CD14-positive monocyte (primary cell): Measurements from ENCODE around the gene ZGLP1. TPM values are rescaled to one million over a fixed set of nuclear protein-coding genes. Genes with fewer than 3 reads are reported as not detected.

Source experiments
- DNase-seq, 3 donors: peaks; one replicate each; pipeline ENCODE4 v3.0.0-alpha.2; 2011 to 2022
- H2AFZ ChIP-seq: 2 replicates; pipeline ENCODE4 v1.6.0; 2012; ENCODE audit warnings: mild to moderate bottlenecking, low read depth, low read length, inconsistent platforms; ENCODE audit not compliant: insufficient read depth, poor library complexity, severe bottlenecking
- H3K27ac ChIP-seq, 2 donors: 1 replicate in 1 of 2; 2 replicates in 1 of 2; pipeline ENCODE4 v1.5.1; 2012 to 2013; ENCODE audit warnings: low read length in 2 of 2, control low read depth in 1 of 2, inconsistent platforms in 1 of 2, low read depth in 1 of 2, mild to moderate bottlenecking in 1 of 2
- H3K27me3 ChIP-seq, 2 donors: one replicate each; pipeline versions ENCODE4 v1.6.0 to v1.6.1; 2011 to 2013; ENCODE audit warnings: low read length in 2 of 2; ENCODE audit not compliant: control insufficient read depth in 2 of 2, insufficient read depth in 2 of 2
- H3K36me3 ChIP-seq, 2 donors: replicated peaks in 1 of 2; 1 replicate in 1 of 2; 2 replicates in 1 of 2; pipeline versions ENCODE4 v1.5.1 to v1.6.1; 2012 to 2013; ENCODE audit warnings: low read length in 2 of 2, control low read depth in 1 of 2, inconsistent platforms in 1 of 2, mild to moderate bottlenecking in 1 of 2; ENCODE audit not compliant: insufficient read depth in 2 of 2, control insufficient read depth in 1 of 2
- H3K4me1 ChIP-seq, 2 donors: 1 replicate in 1 of 2; 2 replicates in 1 of 2; pipeline versions ENCODE4 v1.5.1 to v1.6.1; 2012 to 2013; ENCODE audit warnings: low read length in 2 of 2, control low read depth in 1 of 2, inconsistent platforms in 1 of 2, mild to moderate bottlenecking in 1 of 2, moderate library complexity in 1 of 2; ENCODE audit not compliant: insufficient read depth in 2 of 2, control insufficient read depth in 1 of 2
- H3K4me2 ChIP-seq: replicated peaks from 2 replicates; pipeline ENCODE3; 2012; ENCODE audit warnings: low read length, moderate library complexity, mild to moderate bottlenecking; ENCODE audit not compliant: poor library complexity, severe bottlenecking; ENCODE audit errors: extremely low read depth
- H3K4me3 ChIP-seq, 3 experiments: fragments of 200-600 bp in 1 of 3; sonication (generic) in 1 of 3; replicated peaks in 1 of 3; 1 replicate in 2 of 3; 2 replicates in 1 of 3; pipeline ENCODE4 v1.5.1; 2011 to 2013; ENCODE audit warnings: low read length in 3 of 3, mild to moderate bottlenecking in 3 of 3, control low read depth in 2 of 3, low read depth in 2 of 3, inconsistent platforms in 1 of 3, moderate library complexity in 1 of 3
- H3K79me2 ChIP-seq: 2 replicates; pipeline ENCODE4 v1.6.0; 2012; ENCODE audit warnings: mild to moderate bottlenecking, control low read depth, inconsistent platforms, low read length, moderate library complexity; ENCODE audit not compliant: insufficient read depth
- H3K9ac ChIP-seq: 2 replicates; pipeline ENCODE4 v1.6.0; 2017; ENCODE audit warnings: low read length, mild to moderate bottlenecking; ENCODE audit not compliant: insufficient read depth, poor library complexity, severe bottlenecking
- H3K9me3 ChIP-seq, 2 donors: replicated peaks in 1 of 2; 1 replicate in 1 of 2; 2 replicates in 1 of 2; pipeline versions ENCODE4 v1.5.1 to v1.6.1; 2012 to 2013; ENCODE audit warnings: low read length in 2 of 2, control low read depth in 1 of 2; ENCODE audit not compliant: control insufficient read depth in 1 of 2, insufficient read depth in 1 of 2
- H4K20me1 ChIP-seq: 2 replicates; pipeline ENCODE4 v1.6.0; 2012; ENCODE audit warnings: mild to moderate bottlenecking, low read length, control low read depth, moderate library complexity; ENCODE audit not compliant: insufficient read depth
- H3K27ac Mint-ChIP-seq, 7 donors: one replicate each; pipeline ENCODE4 v1.8.0; 2020; ENCODE audit warnings: mild to moderate bottlenecking in 7 of 7, mixed read lengths in 7 of 7, moderate library complexity in 6 of 7, inconsistent platforms in 2 of 7
- H3K27me3 Mint-ChIP-seq, 3 donors: one replicate each; pipeline ENCODE4 v1.8.0; 2021 to 2022; ENCODE audit warnings: low read depth in 3 of 3, mild to moderate bottlenecking in 3 of 3, mixed read lengths in 3 of 3, moderate library complexity in 3 of 3, inconsistent platforms in 1 of 3
- H3K36me3 Mint-ChIP-seq, 2 donors: one replicate each; pipeline ENCODE4 v1.8.0; 2020; ENCODE audit warnings: mixed read lengths in 2 of 2, inconsistent platforms in 1 of 2, mild to moderate bottlenecking in 1 of 2
- H3K4me1 Mint-ChIP-seq: one replicate; pipeline ENCODE4 v1.8.0; 2020; ENCODE audit warnings: mild to moderate bottlenecking, mixed read lengths
- H3K4me3 Mint-ChIP-seq, 2 donors: one replicate each; pipeline ENCODE4 v1.8.0; 2020; ENCODE audit warnings: mild to moderate bottlenecking in 2 of 2, mixed read lengths in 2 of 2, moderate library complexity in 1 of 2
- H3K9me3 Mint-ChIP-seq, 7 donors: one replicate each; pipeline ENCODE4 v1.8.0; 2020 to 2022; ENCODE audit warnings: mixed read lengths in 7 of 7, mild to moderate bottlenecking in 6 of 7, moderate library complexity in 6 of 7, inconsistent platforms in 2 of 7
- WGBS: methylation state at CpG from one replicate; pipeline ENCODE4 v1.1.5; 2013; ENCODE audit warnings: missing lambda C conversion rate; ENCODE audit not compliant: insufficient coverage; 5-methylcytosine and 5-hydroxymethylcytosine counted together
- intact Hi-C, 2 donors: fragments of 100-400 bp; cut with micrococcal nuclease; formaldehyde crosslinking; loops; one replicate each; pipeline versions ENCODE4 v1.15.0 to v1.15.1; 2023
- polyA plus RNA-seq, 3 donors: library from polyadenylated mRNA; depleted of rRNA in 1 of 3; unstranded in 2 of 3; stranded (reverse) in 1 of 3; fragments of 300-500 nt in 2 of 3; fragments of >200 nt in 1 of 3; fragmentation: Illumina TruSeq in 2 of 3; gene quantifications; 1 replicate in 2 of 3; 2 replicates in 1 of 3; pipeline ENCODE4 v1.2.3, GENCODE V29; 2012 to 2021
- TF ChIP-seq, protein P1 (sequence below): fragments of 200-600 bp; IDR thresholded peaks from one replicate; pipeline ENCODE4 v1.8.0; 2022; ENCODE audit warnings: antibody characterized with exemption, mild to moderate bottlenecking

Gene ZGLP1
- polyA plus RNA-seq, 3 donors, result 3.5 to 11.7 (median 9.4) TPM

GRCh38 chr19:10289167-10289835 lies 20.3 kb downstream of the ZGLP1 start:
- H3K9ac ChIP-seq, result no peak overlapping the region
- Mint-ChIP-seq H3K4me3 (peak overlapping the region; percentile 66 to 88), H3K36me3 (peaks cover 32 to 41% of the 10 kb centered on the region in 2 donors), H3K27ac (peak overlapping the region in 3 of 7 donors; percentile 49 to 76 (median 58)), H3K27me3 (peaks cover 58 to 73% (median 71%) of the 10 kb centered on the region in 3 donors), H3K9me3 (peaks cover 0 to 47% (median 29%) of the 10 kb centered on the region in 7 donors), H3K4me1 (peaks cover 85% of the 10 kb centered on the region)
- H3K4me2 ChIP-seq, result peak overlapping the region; percentile 78
- H2AFZ ChIP-seq, result no peak overlapping the region
- H3K9me3 ChIP-seq, result peaks cover 6 to 18% of the 10 kb centered on the region in 2 donors
- under 1% methylated on average over 35 of the region's 50 CpGs for WGBS
- intact Hi-C loops, result no loop called here
- peaks cover 19% of the 10 kb centered on the region in 2 donors for H3K36me3 ChIP-seq
- H3K4me1 ChIP-seq, result peaks cover 91 to 97% of the 10 kb centered on the region in 2 donors
- no peaks in the 10 kb centered on the region for H3K79me2 ChIP-seq
- peaks cover 28 to 68% of the 10 kb centered on the region in 2 donors for H3K27me3 ChIP-seq
- peak overlapping the region in 2 of 3 experiments; percentile 15 to 74 for H3K4me3 ChIP-seq
- DNase-seq, result peak; percentile 62 to 74 (median 64)
- H3K27ac ChIP-seq, result no peak overlapping the region
- H4K20me1 ChIP-seq, result peaks cover 33% of the 10 kb centered on the region
- TF ChIP-seq, protein P1, sequence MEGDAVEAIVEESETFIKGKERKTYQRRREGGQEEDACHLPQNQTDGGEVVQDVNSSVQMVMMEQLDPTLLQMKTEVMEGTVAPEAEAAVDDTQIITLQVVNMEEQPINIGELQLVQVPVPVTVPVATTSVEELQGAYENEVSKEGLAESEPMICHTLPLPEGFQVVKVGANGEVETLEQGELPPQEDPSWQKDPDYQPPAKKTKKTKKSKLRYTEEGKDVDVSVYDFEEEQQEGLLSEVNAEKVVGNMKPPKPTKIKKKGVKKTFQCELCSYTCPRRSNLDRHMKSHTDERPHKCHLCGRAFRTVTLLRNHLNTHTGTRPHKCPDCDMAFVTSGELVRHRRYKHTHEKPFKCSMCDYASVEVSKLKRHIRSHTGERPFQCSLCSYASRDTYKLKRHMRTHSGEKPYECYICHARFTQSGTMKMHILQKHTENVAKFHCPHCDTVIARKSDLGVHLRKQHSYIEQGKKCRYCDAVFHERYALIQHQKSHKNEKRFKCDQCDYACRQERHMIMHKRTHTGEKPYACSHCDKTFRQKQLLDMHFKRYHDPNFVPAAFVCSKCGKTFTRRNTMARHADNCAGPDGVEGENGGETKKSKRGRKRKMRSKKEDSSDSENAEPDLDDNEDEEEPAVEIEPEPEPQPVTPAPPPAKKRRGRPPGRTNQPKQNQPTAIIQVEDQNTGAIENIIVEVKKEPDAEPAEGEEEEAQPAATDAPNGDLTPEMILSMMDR, result no peak

DNA sequence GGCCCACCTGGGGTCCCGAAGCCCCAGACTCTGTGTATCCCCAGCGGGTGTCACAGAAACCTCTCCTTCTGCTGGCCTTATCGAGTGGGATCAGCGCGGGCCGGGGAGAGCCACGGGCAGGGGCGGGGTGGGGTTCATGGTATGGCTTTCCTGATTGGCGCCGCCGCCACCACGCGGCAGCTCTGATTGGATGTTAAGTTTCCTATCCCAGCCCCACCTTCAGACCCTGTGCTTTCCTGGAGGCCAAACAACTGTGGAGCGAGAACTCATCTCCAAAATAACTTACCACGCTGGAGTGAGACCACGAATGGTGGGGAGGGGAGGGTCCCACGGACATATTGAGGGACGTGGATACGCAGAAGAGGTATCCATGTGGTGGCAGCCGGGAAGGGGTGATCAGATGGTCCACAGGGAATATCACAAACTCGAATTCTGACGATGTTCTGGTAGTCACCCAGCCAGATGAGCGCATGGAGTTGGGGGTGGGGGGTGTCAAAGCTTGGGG lies 20.9 kb downstream of the ZGLP1 start:
- Histone ChIP-seq H3K27me3 (peaks cover 23 to 62% of the 10 kb centered on the region in 2 donors), H4K20me1 (peaks cover 39% of the 10 kb centered on the region), H3K79me2 (no peaks in the 10 kb centered on the region), H3K4me2 (peak overlapping the region; percentile 78), H3K27ac (no peak overlapping the region), H3K9me3 (peaks cover 6 to 12% of the 10 kb centered on the region in 2 donors), H3K4me3 (peak overlapping the region in 2 of 3 experiments; percentile 55 to 74), H3K4me1 (peaks cover 86 to 91% of the 10 kb centered on the region in 2 donors), H3K9ac (no peak overlapping the region), H2AFZ (peak overlapping the region; percentile 1), H3K36me3 (peaks cover 25% of the 10 kb centered on the region in 2 donors)
- H3K4me1 Mint-ChIP-seq, result peaks cover 84% of the 10 kb centered on the region
- H3K36me3 Mint-ChIP-seq, result peaks cover 38 to 47% of the 10 kb centered on the region in 2 donors
- H3K27ac Mint-ChIP-seq, result peak overlapping the region in 3 of 7 donors; percentile 56 to 76 (median 58)
- DNase-seq, result peak in 1 of 3 donors; percentile 43
- peak overlapping the region; percentile 66 to 88 for H3K4me3 Mint-ChIP-seq
- 0% methylated on average over 9 of the region's 23 CpGs for WGBS
- peaks cover 0 to 45% (median 26%) of the 10 kb centered on the region in 7 donors for H3K9me3 Mint-ChIP-seq
- H3K27me3 Mint-ChIP-seq, result peaks cover 52 to 67% (median 65%) of the 10 kb centered on the region in 3 donors
- intact Hi-C loops, result no loop called here
- TF ChIP-seq, protein P1, result no peak
